ENCODE data around the gene PM20D1.

GRCh38 chr1:205861540-205861939 lies 11.6 kb upstream of the PM20D1 start:
- TF ChIP-seq TAF1 (IDR thresholded peaks at IDR 0.05; ENCODE audit: borderline replicate concordance, insufficient read depth, low read length), result no peak
- no peak for TF ChIP-seq REST (IDR thresholded peaks at IDR 0.05; ENCODE audit: insufficient read depth in 1 of 2, low read depth in 2 of 2, low read length in 2 of 2)
- no peak for TF ChIP-seq POLR2AphosphoS5 (IDR thresholded peaks at IDR 0.05; ENCODE audit: low read depth, low read length)
- no peak for TF ChIP-seq FOXP2 (optimal IDR thresholded peaks at IDR 0.05; ENCODE audit: borderline replicate concordance, extremely low read depth, extremely low read length, insufficient read depth)

All from PFSK-1 (cell line).